ENCODE measurements around the gene STAG2.
"Not testable (repeated sequence)": the region's sequence is repeated elsewhere in the genome, so short reads cannot be mapped to it uniquely, and the experiment has no call there.

Gene STAG2

DNA sequence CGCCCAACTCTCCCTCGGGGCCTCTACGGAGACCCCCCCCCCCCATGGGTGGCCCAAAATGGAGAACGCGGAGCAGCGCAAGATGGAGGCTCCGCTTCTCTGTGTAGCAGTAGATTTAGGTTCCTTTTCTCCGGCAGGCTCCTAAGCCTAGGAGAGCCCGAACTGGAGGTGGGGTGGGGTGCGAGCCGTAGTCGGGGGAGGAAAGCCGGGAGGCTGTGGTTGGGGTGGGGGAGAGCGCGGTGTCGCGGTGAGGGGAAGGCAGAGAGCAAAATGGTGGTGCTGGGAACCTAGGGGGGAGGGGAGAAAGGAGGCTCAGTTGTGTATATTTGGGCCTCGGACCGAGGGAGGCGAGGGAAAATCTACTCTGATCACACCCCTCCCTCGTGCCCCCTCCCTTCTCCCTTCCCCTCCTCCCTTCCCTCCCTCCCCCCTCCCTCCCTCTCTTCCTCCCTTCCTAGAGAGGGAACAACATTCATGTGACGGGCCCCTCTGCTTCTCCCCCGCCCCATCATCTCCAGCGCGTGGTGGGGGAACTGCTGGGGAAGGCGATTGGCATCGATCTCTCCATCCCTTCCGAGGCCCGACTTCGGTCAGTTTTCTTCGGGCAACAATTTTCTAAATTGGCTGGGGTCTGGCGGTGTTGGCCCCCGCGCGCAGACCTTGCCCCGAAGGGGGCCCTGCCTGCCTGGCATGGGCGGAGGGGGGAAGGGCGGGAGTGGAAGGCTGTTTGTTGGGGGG is at the start of gene STAG2:
STAG2 (plus strand) TSS at position 439 of the 738 bp plus-strand sequence. CDS start 60,922 bp downstream, outside the sequence.
- H3K4me3 ChIP-seq (ENCODE audit: low read depth, low read length) = peak within 1 kb of the TSS; percentile 65
- TF ChIP-seq, protein P1, sequence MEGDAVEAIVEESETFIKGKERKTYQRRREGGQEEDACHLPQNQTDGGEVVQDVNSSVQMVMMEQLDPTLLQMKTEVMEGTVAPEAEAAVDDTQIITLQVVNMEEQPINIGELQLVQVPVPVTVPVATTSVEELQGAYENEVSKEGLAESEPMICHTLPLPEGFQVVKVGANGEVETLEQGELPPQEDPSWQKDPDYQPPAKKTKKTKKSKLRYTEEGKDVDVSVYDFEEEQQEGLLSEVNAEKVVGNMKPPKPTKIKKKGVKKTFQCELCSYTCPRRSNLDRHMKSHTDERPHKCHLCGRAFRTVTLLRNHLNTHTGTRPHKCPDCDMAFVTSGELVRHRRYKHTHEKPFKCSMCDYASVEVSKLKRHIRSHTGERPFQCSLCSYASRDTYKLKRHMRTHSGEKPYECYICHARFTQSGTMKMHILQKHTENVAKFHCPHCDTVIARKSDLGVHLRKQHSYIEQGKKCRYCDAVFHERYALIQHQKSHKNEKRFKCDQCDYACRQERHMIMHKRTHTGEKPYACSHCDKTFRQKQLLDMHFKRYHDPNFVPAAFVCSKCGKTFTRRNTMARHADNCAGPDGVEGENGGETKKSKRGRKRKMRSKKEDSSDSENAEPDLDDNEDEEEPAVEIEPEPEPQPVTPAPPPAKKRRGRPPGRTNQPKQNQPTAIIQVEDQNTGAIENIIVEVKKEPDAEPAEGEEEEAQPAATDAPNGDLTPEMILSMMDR (IDR thresholded peaks at IDR 0.05; ENCODE audit: low read depth, low read length) = no peak

DNA sequence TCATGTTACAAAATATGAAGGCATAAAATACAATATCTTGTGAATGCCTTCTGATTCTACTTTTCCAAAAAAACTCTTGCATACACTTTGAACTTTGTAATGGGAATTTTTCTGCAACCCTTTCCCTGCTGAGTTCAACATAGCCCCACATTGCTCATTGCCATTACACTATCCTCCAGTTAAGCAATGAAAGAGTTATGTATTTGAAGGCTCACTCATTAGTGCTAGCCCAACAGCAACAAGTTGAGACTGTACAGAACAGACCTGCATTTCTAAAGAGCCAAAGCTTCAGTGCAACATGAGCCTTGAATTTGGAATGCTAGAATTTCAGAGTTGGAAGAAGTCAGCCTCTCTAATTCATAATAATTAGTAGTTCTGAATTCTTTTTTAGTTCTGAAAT is 44.4 kb upstream of the STAG2 start:
- TF ChIP-seq, protein P1 (IDR thresholded peaks at IDR 0.05; ENCODE audit: low read depth, low read length) = no peak
- no peak overlapping the region for H3K4me3 ChIP-seq (ENCODE audit: low read depth, low read length)

DNA sequence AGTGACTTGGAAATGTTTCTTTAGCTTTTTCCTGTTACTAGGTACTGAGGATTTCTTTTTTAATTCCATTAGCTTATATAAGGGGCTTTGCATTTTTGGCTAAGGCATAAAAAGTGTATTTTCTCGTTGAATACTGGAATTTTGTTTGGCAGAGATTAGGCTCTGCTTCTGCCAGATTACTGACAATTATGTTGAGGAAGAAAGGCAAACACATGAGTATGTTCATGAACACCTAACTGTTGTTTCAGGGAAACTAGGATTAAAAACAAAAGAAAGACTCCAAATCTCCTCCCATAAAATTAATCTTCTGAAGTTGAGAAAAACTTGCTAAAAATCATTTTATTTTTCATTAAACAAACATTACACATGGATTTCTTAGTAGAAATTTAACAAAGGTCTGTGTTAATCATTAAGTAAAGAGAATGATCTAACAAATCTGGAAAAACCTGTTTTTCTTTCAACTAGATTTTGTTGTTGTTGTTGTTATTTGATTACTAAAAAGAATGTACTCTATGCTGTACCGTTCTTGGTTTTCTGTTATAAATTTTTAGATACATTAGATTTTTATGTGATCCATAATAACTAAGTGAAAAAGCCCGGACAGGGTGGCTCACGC is 43.3 kb upstream of the STAG2 start:
- TF ChIP-seq, protein P1 (IDR thresholded peaks at IDR 0.05; ENCODE audit: low read depth, low read length) = no peak
- no peak overlapping the region for H3K4me3 ChIP-seq (ENCODE audit: low read depth, low read length)

DNA sequence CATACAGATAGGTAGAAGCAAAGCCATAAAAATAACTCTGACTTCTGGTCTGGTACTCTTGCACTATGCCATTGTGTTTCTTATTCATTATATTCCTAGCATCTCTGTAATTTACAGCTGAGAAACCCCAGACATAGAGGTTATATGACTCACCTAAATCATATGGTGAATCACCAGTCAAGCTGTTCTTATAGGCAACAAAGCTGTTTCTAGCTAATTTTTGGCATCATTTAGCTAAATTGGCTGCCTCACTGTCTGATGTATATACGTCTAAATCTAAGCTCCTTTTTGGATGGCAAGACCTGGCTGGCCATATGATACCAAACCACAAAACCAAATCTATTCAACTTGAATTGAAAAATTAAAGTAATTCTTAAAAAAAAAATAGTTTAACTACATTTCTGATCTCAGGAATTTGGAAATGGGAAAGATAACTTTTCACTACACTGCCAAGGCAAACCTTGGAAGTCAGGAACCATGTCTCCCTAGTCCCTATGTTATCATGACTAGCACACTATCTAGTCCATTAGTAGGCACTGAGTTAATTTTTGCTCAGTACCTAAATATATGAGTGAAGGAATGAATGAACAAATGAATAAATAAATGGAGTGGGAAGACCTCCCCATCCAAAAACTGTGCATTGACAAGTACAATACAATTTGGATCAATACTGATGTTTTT is 41.3 kb upstream of the STAG2 start:
- H3K4me3 ChIP-seq (ENCODE audit: low read depth, low read length) = no peak overlapping the region
- TF ChIP-seq, protein P1 (IDR thresholded peaks at IDR 0.05; ENCODE audit: low read depth, low read length) = no peak

DNA sequence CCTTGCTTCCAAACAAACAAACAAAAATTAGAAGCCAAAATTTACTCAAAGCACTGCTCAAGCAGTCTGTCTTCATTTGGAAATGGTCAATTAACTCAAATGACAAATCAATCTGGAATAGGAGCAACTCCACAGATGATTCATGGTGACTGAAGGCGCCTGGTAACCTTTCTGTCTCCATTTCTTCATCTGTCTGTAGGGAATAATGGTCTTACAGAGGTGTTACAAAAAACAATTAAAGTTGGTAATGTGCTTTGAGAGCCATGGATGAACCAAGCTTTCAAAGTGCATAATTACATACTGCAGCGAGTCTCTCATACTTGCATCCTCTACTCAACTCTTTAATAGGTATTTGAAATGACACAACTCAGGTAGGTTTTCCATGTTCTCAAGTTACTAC is 38.3 kb upstream of the STAG2 start:
- H3K4me3 ChIP-seq (ENCODE audit: low read depth, low read length) = no peak overlapping the region
- TF ChIP-seq, protein P1 (IDR thresholded peaks at IDR 0.05; ENCODE audit: low read depth, low read length) = no peak

DNA sequence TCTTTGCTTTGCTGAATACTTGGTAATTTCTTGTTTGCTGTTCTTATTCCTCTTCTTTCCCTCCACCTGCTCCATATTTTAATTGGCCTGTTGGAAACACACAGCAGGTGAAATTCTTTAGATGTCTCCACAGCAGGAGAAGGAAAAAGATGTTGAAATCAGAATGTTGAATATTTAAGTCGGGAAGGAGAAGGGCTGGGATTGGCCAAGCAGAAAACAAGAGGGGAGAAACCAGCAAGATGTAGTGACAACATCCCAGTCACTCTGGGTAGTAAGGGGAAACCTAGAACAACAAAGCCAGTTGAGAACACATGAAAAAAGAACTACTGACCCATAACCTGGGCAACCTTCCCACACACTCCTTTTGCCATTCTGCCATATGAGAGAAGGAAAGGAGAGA is 37.3 kb upstream of the STAG2 start:
- TF ChIP-seq, protein P1 (IDR thresholded peaks at IDR 0.05; ENCODE audit: low read depth, low read length) = no peak
- H3K4me3 ChIP-seq (ENCODE audit: low read depth, low read length) = no peak overlapping the region

DNA sequence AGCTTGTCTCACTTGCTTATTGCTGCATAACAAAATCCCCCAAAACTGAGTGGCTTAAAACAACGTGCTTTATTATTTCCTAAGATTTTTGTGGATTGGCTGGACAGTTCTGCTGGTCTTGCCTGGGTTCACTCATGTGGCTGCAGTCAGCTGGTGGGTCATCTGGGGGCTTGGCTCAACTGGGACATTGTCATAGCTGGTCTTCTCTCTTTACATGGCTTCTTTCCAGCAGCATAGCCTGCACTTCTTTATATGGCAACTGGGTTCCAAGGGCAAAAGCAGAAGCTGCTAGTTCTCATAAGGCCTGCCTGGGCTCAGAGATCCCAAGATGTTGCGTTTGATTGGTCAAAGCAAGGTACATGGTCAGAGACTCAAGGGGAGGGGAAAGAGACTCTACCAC is 33.7 kb upstream of the STAG2 start:
- no peak overlapping the region for H3K4me3 ChIP-seq (ENCODE audit: low read depth, low read length)
- TF ChIP-seq, protein P1 (IDR thresholded peaks at IDR 0.05; ENCODE audit: low read depth, low read length) = no peak

DNA sequence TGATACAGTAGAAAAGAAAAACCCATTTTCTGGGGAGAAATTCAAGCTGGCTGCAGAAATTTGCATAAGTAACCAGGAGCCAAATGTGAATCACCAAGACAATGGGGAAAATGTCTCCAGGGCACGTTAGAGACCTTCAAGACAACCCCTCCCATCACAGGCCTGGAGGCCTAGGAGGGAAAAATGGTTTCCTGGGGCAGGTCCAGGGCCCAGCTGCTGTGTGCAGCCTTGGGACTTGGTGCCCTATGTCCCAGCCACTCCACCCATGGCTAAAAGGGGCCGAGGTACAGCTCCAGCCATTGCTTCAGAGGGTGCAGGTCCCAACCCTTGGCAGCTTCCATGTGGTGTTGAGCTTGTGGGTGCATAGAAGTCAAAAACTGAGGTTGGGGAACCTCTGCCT is 29.5 kb upstream of the STAG2 start:
- not testable (repeated sequence) for H3K4me3 ChIP-seq (ENCODE audit: low read depth, low read length)
